CD14-positive monocyte (primary cell): ENCODE data around the gene ITPR3. TPM values are rescaled to one million over a fixed set of nuclear protein-coding genes. Genes with fewer than 3 reads are reported as not detected.

Source experiments
- DNase-seq, 3 donors: peaks; one replicate each; pipeline ENCODE4 v3.0.0-alpha.2; 2011 to 2022
- H2AFZ ChIP-seq: 2 replicates; pipeline ENCODE4 v1.6.0; 2012; ENCODE audit warnings: mild to moderate bottlenecking, low read depth, low read length, inconsistent platforms; ENCODE audit not compliant: insufficient read depth, poor library complexity, severe bottlenecking
- H3K27ac ChIP-seq, 2 donors: 1 replicate in 1 of 2; 2 replicates in 1 of 2; pipeline ENCODE4 v1.5.1; 2012 to 2013; ENCODE audit warnings: low read length in 2 of 2, control low read depth in 1 of 2, inconsistent platforms in 1 of 2, low read depth in 1 of 2, mild to moderate bottlenecking in 1 of 2
- H3K27me3 ChIP-seq, 2 donors: one replicate each; pipeline versions ENCODE4 v1.6.0 to v1.6.1; 2011 to 2013; ENCODE audit warnings: low read length in 2 of 2; ENCODE audit not compliant: control insufficient read depth in 2 of 2, insufficient read depth in 2 of 2
- H3K36me3 ChIP-seq, 2 donors: replicated peaks in 1 of 2; 1 replicate in 1 of 2; 2 replicates in 1 of 2; pipeline versions ENCODE4 v1.5.1 to v1.6.1; 2012 to 2013; ENCODE audit warnings: low read length in 2 of 2, control low read depth in 1 of 2, inconsistent platforms in 1 of 2, mild to moderate bottlenecking in 1 of 2; ENCODE audit not compliant: insufficient read depth in 2 of 2, control insufficient read depth in 1 of 2
- H3K4me1 ChIP-seq, 2 donors: 1 replicate in 1 of 2; 2 replicates in 1 of 2; pipeline versions ENCODE4 v1.5.1 to v1.6.1; 2012 to 2013; ENCODE audit warnings: low read length in 2 of 2, control low read depth in 1 of 2, inconsistent platforms in 1 of 2, mild to moderate bottlenecking in 1 of 2, moderate library complexity in 1 of 2; ENCODE audit not compliant: insufficient read depth in 2 of 2, control insufficient read depth in 1 of 2
- H3K4me2 ChIP-seq: replicated peaks from 2 replicates; pipeline ENCODE3; 2012; ENCODE audit warnings: low read length, moderate library complexity, mild to moderate bottlenecking; ENCODE audit not compliant: poor library complexity, severe bottlenecking; ENCODE audit errors: extremely low read depth
- H3K4me3 ChIP-seq, 3 experiments: fragments of 200-600 bp in 1 of 3; sonication (generic) in 1 of 3; replicated peaks in 1 of 3; 1 replicate in 2 of 3; 2 replicates in 1 of 3; pipeline ENCODE4 v1.5.1; 2011 to 2013; ENCODE audit warnings: low read length in 3 of 3, mild to moderate bottlenecking in 3 of 3, control low read depth in 2 of 3, low read depth in 2 of 3, inconsistent platforms in 1 of 3, moderate library complexity in 1 of 3
- H3K79me2 ChIP-seq: 2 replicates; pipeline ENCODE4 v1.6.0; 2012; ENCODE audit warnings: mild to moderate bottlenecking, control low read depth, inconsistent platforms, low read length, moderate library complexity; ENCODE audit not compliant: insufficient read depth
- H3K9ac ChIP-seq: 2 replicates; pipeline ENCODE4 v1.6.0; 2017; ENCODE audit warnings: low read length, mild to moderate bottlenecking; ENCODE audit not compliant: insufficient read depth, poor library complexity, severe bottlenecking
- H3K9me3 ChIP-seq, 2 donors: replicated peaks in 1 of 2; 1 replicate in 1 of 2; 2 replicates in 1 of 2; pipeline versions ENCODE4 v1.5.1 to v1.6.1; 2012 to 2013; ENCODE audit warnings: low read length in 2 of 2, control low read depth in 1 of 2; ENCODE audit not compliant: control insufficient read depth in 1 of 2, insufficient read depth in 1 of 2
- H4K20me1 ChIP-seq: 2 replicates; pipeline ENCODE4 v1.6.0; 2012; ENCODE audit warnings: mild to moderate bottlenecking, low read length, control low read depth, moderate library complexity; ENCODE audit not compliant: insufficient read depth
- H3K27ac Mint-ChIP-seq, 7 donors: one replicate each; pipeline ENCODE4 v1.8.0; 2020; ENCODE audit warnings: mild to moderate bottlenecking in 7 of 7, mixed read lengths in 7 of 7, moderate library complexity in 6 of 7, inconsistent platforms in 2 of 7
- H3K27me3 Mint-ChIP-seq, 3 donors: one replicate each; pipeline ENCODE4 v1.8.0; 2021 to 2022; ENCODE audit warnings: low read depth in 3 of 3, mild to moderate bottlenecking in 3 of 3, mixed read lengths in 3 of 3, moderate library complexity in 3 of 3, inconsistent platforms in 1 of 3
- H3K36me3 Mint-ChIP-seq, 2 donors: one replicate each; pipeline ENCODE4 v1.8.0; 2020; ENCODE audit warnings: mixed read lengths in 2 of 2, inconsistent platforms in 1 of 2, mild to moderate bottlenecking in 1 of 2
- H3K4me1 Mint-ChIP-seq: one replicate; pipeline ENCODE4 v1.8.0; 2020; ENCODE audit warnings: mild to moderate bottlenecking, mixed read lengths
- H3K4me3 Mint-ChIP-seq, 2 donors: one replicate each; pipeline ENCODE4 v1.8.0; 2020; ENCODE audit warnings: mild to moderate bottlenecking in 2 of 2, mixed read lengths in 2 of 2, moderate library complexity in 1 of 2
- H3K9me3 Mint-ChIP-seq, 7 donors: one replicate each; pipeline ENCODE4 v1.8.0; 2020 to 2022; ENCODE audit warnings: mixed read lengths in 7 of 7, mild to moderate bottlenecking in 6 of 7, moderate library complexity in 6 of 7, inconsistent platforms in 2 of 7
- WGBS: methylation state at CpG from one replicate; pipeline ENCODE4 v1.1.5; 2013; ENCODE audit warnings: missing lambda C conversion rate; ENCODE audit not compliant: insufficient coverage; 5-methylcytosine and 5-hydroxymethylcytosine counted together
- intact Hi-C, 2 donors: fragments of 100-400 bp; cut with micrococcal nuclease; formaldehyde crosslinking; loops; one replicate each; pipeline versions ENCODE4 v1.15.0 to v1.15.1; 2023
- polyA plus RNA-seq, 3 donors: library from polyadenylated mRNA; depleted of rRNA in 1 of 3; unstranded in 2 of 3; stranded (reverse) in 1 of 3; fragments of 300-500 nt in 2 of 3; fragments of >200 nt in 1 of 3; fragmentation: Illumina TruSeq in 2 of 3; gene quantifications; 1 replicate in 2 of 3; 2 replicates in 1 of 3; pipeline ENCODE4 v1.2.3, GENCODE V29; 2012 to 2021
- TF ChIP-seq, protein P1 (sequence below): fragments of 200-600 bp; IDR thresholded peaks from one replicate; pipeline ENCODE4 v1.8.0; 2022; ENCODE audit warnings: antibody characterized with exemption, mild to moderate bottlenecking

The ITPR3 gene
- polyA plus RNA-seq, 3 donors = 1.8 TPM; not detected in 2

DNA sequence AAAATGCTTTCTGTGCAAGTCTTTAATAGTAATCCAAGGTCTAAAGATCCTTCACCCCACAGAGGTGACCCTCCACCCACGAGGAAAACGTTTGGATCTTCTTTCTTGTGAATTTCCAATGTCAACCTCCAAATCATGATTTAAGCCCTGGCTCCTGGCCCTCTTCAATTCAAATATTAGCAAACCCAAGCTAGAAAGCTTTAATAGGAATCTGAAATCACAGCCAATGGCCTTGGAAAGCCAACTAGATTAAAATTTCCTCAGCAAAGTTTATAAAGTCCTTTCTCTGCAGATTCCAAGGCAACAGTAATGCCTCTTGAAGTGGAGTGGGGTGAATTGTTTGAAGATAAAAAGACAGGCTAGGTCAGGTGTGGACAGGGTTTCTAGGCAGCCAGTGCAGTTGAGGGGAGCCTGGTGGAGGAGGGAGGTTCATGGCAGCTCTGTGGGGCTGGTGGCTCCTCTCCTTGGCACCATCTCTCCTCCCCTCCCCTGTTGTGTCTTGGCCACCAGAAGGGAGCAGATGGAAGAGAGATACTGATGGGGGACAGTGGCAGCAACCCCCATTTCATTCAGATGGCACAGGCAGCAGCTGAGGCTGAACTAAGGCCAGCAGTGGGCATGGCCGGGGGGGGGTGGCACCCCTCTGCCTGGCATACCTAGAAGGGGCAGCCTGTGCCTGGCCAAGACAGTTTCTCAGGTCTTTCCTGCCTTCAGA lies 102.4 kb downstream of the ITPR3 start:
- H3K4me3 Mint-ChIP-seq = no peak overlapping the region
- TF ChIP-seq, protein P1, sequence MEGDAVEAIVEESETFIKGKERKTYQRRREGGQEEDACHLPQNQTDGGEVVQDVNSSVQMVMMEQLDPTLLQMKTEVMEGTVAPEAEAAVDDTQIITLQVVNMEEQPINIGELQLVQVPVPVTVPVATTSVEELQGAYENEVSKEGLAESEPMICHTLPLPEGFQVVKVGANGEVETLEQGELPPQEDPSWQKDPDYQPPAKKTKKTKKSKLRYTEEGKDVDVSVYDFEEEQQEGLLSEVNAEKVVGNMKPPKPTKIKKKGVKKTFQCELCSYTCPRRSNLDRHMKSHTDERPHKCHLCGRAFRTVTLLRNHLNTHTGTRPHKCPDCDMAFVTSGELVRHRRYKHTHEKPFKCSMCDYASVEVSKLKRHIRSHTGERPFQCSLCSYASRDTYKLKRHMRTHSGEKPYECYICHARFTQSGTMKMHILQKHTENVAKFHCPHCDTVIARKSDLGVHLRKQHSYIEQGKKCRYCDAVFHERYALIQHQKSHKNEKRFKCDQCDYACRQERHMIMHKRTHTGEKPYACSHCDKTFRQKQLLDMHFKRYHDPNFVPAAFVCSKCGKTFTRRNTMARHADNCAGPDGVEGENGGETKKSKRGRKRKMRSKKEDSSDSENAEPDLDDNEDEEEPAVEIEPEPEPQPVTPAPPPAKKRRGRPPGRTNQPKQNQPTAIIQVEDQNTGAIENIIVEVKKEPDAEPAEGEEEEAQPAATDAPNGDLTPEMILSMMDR = no peak
- intact Hi-C loops = no loop called here

DNA sequence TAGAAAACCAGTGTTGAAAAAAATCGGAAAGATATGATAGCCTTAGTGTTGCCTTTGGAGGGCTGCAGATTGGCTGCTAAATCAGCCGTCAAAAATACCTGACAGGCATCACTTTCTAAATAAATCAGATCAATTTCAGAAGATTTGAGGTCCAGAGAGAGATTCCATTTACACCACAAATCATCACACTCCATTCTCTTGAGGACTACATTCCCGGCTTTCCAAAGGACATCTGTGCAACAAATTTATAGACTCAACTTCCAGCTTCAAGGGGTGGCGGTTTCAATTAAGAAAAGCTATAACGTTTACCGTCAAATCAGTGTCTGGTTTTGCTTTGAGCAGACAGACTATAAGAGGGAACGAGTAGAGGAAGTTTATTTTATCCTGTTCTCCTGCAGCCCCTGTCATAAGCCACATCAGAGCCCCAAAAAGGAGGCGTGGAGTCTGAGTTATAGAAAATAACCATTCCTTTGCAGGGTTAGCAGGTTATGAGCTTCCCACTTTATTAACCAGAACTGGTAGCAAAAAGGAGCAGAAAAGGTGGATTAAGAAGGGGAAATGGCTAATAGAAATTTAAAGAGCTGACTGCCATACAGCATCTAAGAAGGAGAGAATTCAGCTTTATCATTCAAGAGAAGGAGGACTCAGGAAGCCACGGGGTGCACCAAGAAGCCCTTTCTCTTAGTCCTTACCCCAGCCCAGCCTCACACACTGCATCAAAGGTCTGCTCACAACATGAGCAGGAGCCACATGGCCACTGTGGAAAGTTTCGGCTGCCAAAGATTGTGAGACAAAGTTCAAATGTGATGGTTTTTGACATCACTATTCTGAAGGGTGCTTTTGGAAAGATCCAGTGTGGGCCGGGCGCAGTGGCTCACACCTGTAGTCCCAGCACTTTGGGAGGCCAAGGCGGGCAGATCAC lies 103.2 kb downstream of the ITPR3 start:
- Mint-ChIP-seq H3K9me3 (no peaks in the 10 kb centered on the region), H3K36me3 (no peaks in the 10 kb centered on the region), H3K27ac (no peak overlapping the region), H3K4me3 (no peak overlapping the region), H3K4me1 (no peaks in the 10 kb centered on the region), H3K27me3 (peaks cover 11 to 21% (median 19%) of the 10 kb centered on the region in 3 donors)
- Histone ChIP-seq H3K36me3 (no peaks in the 10 kb centered on the region), H4K20me1 (no peaks in the 10 kb centered on the region), H3K9ac (no peak overlapping the region), H3K4me2 (no peak overlapping the region), H3K79me2 (no peaks in the 10 kb centered on the region), H3K4me3 (no peak overlapping the region), H3K9me3 (no peaks in the 10 kb centered on the region), H3K4me1 (no peaks in the 10 kb centered on the region), H2AFZ (no peak overlapping the region), H3K27me3 (peaks cover 0 to 6% of the 10 kb centered on the region in 2 donors), H3K27ac (no peak overlapping the region)
- intact Hi-C loops = no loop called here
- TF ChIP-seq, protein P1 = no peak
- 100% methylated on average over 3 of the region's 13 CpGs for WGBS
- DNase-seq = no peak

More for the DNA sequence above, 102.4 kb downstream of the ITPR3 start:
- Histone ChIP-seq H3K27me3 (peaks cover 0 to 6% of the 10 kb centered on the region in 2 donors), H4K20me1 (no peaks in the 10 kb centered on the region), H3K79me2 (no peaks in the 10 kb centered on the region), H3K4me1 (no peaks in the 10 kb centered on the region), H3K36me3 (no peaks in the 10 kb centered on the region), H3K4me2 (no peak overlapping the region), H3K27ac (no peak overlapping the region), H3K9ac (no peak overlapping the region), H3K4me3 (no peak overlapping the region), H2AFZ (no peak overlapping the region), H3K9me3 (no peaks in the 10 kb centered on the region)
- no peaks in the 10 kb centered on the region for H3K36me3 Mint-ChIP-seq
- H3K27me3 Mint-ChIP-seq = peaks cover 10 to 23% (median 20%) of the 10 kb centered on the region in 3 donors
- WGBS = 93% methylated on average over 3 of the region's 3 CpGs
- H3K9me3 Mint-ChIP-seq = peaks cover 0 to 2% (median 0%) of the 10 kb centered on the region in 7 donors
- DNase-seq = no peak
- H3K4me1 Mint-ChIP-seq = no peaks in the 10 kb centered on the region
- H3K27ac Mint-ChIP-seq = no peak overlapping the region
